ENCODE results near the gene SLC2A1.

- TF ChIP-seq, protein P1, sequence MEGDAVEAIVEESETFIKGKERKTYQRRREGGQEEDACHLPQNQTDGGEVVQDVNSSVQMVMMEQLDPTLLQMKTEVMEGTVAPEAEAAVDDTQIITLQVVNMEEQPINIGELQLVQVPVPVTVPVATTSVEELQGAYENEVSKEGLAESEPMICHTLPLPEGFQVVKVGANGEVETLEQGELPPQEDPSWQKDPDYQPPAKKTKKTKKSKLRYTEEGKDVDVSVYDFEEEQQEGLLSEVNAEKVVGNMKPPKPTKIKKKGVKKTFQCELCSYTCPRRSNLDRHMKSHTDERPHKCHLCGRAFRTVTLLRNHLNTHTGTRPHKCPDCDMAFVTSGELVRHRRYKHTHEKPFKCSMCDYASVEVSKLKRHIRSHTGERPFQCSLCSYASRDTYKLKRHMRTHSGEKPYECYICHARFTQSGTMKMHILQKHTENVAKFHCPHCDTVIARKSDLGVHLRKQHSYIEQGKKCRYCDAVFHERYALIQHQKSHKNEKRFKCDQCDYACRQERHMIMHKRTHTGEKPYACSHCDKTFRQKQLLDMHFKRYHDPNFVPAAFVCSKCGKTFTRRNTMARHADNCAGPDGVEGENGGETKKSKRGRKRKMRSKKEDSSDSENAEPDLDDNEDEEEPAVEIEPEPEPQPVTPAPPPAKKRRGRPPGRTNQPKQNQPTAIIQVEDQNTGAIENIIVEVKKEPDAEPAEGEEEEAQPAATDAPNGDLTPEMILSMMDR (IDR thresholded peaks at IDR 0.05), result no peak
- no peak for TF ChIP-seq POLR2A (IDR thresholded peaks at IDR 0.05)
Observed at GRCh38 chr1:42983253-42983652, 24.6 kb upstream of the SLC2A1 start.
